CD4-positive, alpha-beta T cell treated with Interleukin-4 for 4 hours (primary cell): ENCODE data around the gene MUC5B.

Experiments used
- DNase-seq: peaks from one replicate; pipeline ENCODE4 v3.0.0-alpha.2; 2020

The MUC5B gene

GRCh38 chr11:1303126-1303821 is 80.4 kb downstream of the MUC5B start:
- DNase-seq: no peak

- DNase-seq: no peak
Observed at GRCh38 chr11:1303973-1304372, 81.1 kb downstream of the MUC5B start.

- DNase-seq: no peak
Observed at GRCh38 chr11:1304380-1304779, 81.5 kb downstream of the MUC5B start.

- no peak for DNase-seq
Observed at GRCh38 chr11:1305063-1305495, 82.2 kb downstream of the MUC5B start.

- DNase-seq: no peak
Observed at GRCh38 chr11:1305501-1306056, 82.7 kb downstream of the MUC5B start.

- DNase-seq: no peak
Observed at GRCh38 chr11:1306186-1307162, 83.6 kb downstream of the MUC5B start.

- no peak for DNase-seq
Observed at GRCh38 chr11:1307163-1307870, 84.5 kb downstream of the MUC5B start.

GRCh38 chr11:1307998-1308742 is 85.3 kb downstream of the MUC5B start:
- no peak for DNase-seq

GRCh38 chr11:1308743-1309497 is 86.1 kb downstream of the MUC5B start:
- no peak for DNase-seq

- DNase-seq: peak; percentile 96
Observed at GRCh38 chr11:1309498-1310317, 86.8 kb downstream of the MUC5B start, which contains the start of gene TOLLIP. Gene TOLLIP, minus strand, starts transcription at chr11:1309632. Its CDS starts 134 bp downstream, at chr11:1309498.

- peak; percentile 13 for DNase-seq
Observed at GRCh38 chr11:1310318-1310687, 87.4 kb downstream of the MUC5B start.

- peak; percentile 64 for DNase-seq
Observed at GRCh38 chr11:1310772-1311468, 88.1 kb downstream of the MUC5B start.
